ENCODE results near the gene RASD2.

Gene RASD2

GRCh38 chr22:35521358-35522224, 19.0 kb upstream of the RASD2 start:
- no peak for DNase-seq (ENCODE audit: low spot score)
- TF ChIP-seq, protein P1, sequence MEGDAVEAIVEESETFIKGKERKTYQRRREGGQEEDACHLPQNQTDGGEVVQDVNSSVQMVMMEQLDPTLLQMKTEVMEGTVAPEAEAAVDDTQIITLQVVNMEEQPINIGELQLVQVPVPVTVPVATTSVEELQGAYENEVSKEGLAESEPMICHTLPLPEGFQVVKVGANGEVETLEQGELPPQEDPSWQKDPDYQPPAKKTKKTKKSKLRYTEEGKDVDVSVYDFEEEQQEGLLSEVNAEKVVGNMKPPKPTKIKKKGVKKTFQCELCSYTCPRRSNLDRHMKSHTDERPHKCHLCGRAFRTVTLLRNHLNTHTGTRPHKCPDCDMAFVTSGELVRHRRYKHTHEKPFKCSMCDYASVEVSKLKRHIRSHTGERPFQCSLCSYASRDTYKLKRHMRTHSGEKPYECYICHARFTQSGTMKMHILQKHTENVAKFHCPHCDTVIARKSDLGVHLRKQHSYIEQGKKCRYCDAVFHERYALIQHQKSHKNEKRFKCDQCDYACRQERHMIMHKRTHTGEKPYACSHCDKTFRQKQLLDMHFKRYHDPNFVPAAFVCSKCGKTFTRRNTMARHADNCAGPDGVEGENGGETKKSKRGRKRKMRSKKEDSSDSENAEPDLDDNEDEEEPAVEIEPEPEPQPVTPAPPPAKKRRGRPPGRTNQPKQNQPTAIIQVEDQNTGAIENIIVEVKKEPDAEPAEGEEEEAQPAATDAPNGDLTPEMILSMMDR (IDR thresholded peaks at IDR 0.05; ENCODE audit: extremely low read depth, missing control alignments) = no peak

GRCh38 chr22:35522225-35523149, 18.1 kb upstream of the RASD2 start:
- TF ChIP-seq, protein P1 (IDR thresholded peaks at IDR 0.05; ENCODE audit: extremely low read depth, missing control alignments) = no peak
- DNase-seq (ENCODE audit: low spot score) = no peak

DNA sequence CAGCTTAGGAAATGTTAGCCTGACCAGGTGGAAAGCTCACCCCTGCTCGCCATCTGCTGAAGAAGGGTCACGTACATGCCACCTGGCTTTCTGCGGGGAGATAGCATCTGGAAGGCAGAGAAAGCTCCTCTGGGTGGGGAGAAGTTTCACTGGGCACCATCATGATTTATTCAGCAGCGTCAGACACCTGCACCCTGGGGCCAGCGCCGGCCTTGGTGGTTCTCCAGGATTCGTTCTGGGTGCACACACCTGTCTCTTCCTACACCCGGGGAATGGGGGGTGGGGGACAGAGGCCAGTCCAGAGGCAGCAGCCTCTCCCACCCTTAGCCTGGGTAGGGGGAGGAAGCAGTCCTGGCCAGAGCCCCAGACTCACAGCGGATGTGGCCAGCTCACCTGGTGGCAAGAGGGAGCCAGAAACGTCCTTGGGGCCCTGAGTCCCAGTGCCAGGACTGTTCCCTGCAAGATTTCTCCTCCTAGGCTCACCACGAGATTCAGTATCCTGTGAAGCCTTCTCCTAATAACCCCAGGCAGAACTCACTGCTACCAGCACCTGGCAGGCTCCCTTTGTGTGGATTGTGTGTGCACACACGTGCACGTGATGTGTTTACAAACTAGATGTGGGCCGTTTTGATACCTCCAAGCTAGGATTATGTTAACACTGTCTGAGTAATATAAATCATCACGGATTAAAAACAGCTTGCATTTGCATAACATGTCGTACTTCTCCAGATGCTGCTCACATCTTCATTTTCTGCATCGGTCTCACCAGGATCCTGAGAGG, 17.3 kb upstream of the RASD2 start:
- DNase-seq (ENCODE audit: low spot score) = no peak
- TF ChIP-seq, protein P1 (IDR thresholded peaks at IDR 0.05; ENCODE audit: extremely low read depth, missing control alignments) = no peak

GRCh38 chr22:35524966-35525686, 15.5 kb upstream of the RASD2 start:
- no peak for DNase-seq (ENCODE audit: low spot score)

DNA sequence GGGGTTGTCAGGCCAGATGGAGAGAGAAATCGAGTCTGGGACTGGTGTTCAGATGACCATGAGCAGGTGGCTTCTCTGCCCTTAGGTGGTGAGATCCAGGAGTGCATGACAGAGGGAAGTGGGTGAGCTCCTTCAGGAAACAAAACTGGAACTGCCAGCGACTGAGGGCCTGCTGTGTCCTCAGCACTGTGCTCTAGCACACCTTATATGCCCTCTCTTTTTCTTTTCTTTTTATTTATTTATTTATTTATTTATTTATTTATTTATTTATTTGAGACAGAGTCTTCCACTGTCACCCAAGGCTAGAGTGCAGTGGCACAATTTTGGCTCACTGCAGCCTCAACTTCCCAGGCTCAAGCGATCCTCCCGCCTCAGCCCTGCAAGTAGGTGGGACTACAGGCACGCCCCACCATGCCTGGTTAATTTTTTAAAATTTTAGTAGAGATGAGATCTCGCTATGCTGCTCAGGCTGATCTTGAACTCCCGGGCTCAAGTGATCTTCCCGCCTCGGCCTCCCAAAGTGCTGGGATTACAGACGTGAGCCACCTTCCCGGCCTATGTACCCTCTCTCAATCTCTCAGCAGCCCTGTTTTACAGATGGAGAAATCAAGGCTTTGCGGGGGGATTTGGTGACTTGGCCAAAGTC, 14.8 kb upstream of the RASD2 start:
- DNase-seq (ENCODE audit: low spot score) = no peak
- TF ChIP-seq, protein P1 (IDR thresholded peaks at IDR 0.05; ENCODE audit: extremely low read depth, missing control alignments) = no peak

More at GRCh38 chr22:35524966-35525686, 15.5 kb upstream of the RASD2 start:
- TF ChIP-seq, protein P1 (IDR thresholded peaks at IDR 0.05; ENCODE audit: extremely low read depth, missing control alignments) = no peak

GRCh38 chr22:35526333-35526979, 14.2 kb upstream of the RASD2 start:
- DNase-seq (ENCODE audit: low spot score) = no peak
- TF ChIP-seq, protein P1 (IDR thresholded peaks at IDR 0.05; ENCODE audit: extremely low read depth, missing control alignments) = no peak

All from GM20000 (cell line).